HepG2 (cell line): ENCODE results near the gene SLC25A45. TPM values are rescaled to one million over a fixed set of nuclear protein-coding genes. Genes with fewer than 3 reads are reported as not detected.
A peak's percentile ranks its signal among the peaks of the same experiment; 100 is the strongest.

Experiments used
- KMT2B ChIP-seq: IDR thresholded peaks from 2 replicates; pipeline ENCODE4 v1.6.1; 2016; ENCODE audit warnings: missing genetic modification reagents, missing compliant biosample characterization
- NCOR1 ChIP-seq: fragments of 200-600 bp; sonication (generic); IDR thresholded peaks from 2 replicates; pipeline ENCODE4 v1.7.0; 2017; ENCODE audit warnings: antibody characterized with exemption, low read length, borderline replicate concordance
- TOE1 ChIP-seq: sonication (generic); formaldehyde crosslinking; IDR thresholded peaks from 2 replicates; pipeline ENCODE4 v1.4.0; 2020; ENCODE audit warnings: mild to moderate bottlenecking, missing genetic modification reagents
- ZKSCAN1 ChIP-seq: fragments of 150-350 bp; IDR thresholded peaks from 2 replicates; pipeline ENCODE4 v1.6.1; 2014; ENCODE audit warnings: low read length
- ZNF383 ChIP-seq: sonication (generic); formaldehyde crosslinking; IDR thresholded peaks from 2 replicates; pipeline ENCODE4 v1.4.0; 2020; ENCODE audit warnings: missing genetic modification reagents, mild to moderate bottlenecking, borderline replicate concordance
- ZNF431 ChIP-seq: sonication (generic); formaldehyde crosslinking; IDR thresholded peaks from 2 replicates; pipeline ENCODE4 v1.9.0; 2022; ENCODE audit warnings: missing genetic modification reagents, low read depth, mild to moderate bottlenecking, borderline replicate concordance
- ZNF432 ChIP-seq: sonication (generic); formaldehyde crosslinking; IDR thresholded peaks from 2 replicates; pipeline ENCODE4 v1.5.0; 2020; ENCODE audit warnings: missing genetic modification reagents, mild to moderate bottlenecking, borderline replicate concordance
- ZNF816 ChIP-seq: sonication (generic); formaldehyde crosslinking; IDR thresholded peaks from 2 replicates; pipeline ENCODE4 v1.8.0; 2022; ENCODE audit warnings: missing genetic modification reagents, mild to moderate bottlenecking, borderline replicate concordance
- polyA plus RNA-seq, 8 experiments: library from polyadenylated mRNA; depleted of rRNA in 3 of 8; stranded (reverse) in 7 of 8; unstranded in 1 of 8; fragments of >200 nt; fragmentation: Illumina TruSeq in 4 of 8; extraction: Trizol in 4 of 8; gene quantifications; 2 replicates each; pipeline versions ENCODE4 v1.2.1 to v1.2.3, GENCODE V29; 2011 to 2016; ENCODE audit warnings: low read depth in 4 of 8, missing spikeins in 1 of 8, mixed read lengths in 1 of 8; ENCODE audit not compliant: insufficient read depth in 1 of 8
- total RNA-seq, 5 experiments: library from RNA; depleted of rRNA; stranded (reverse); fragments of >200 nt; fragmentation: Illumina TruSeq; extraction: Trizol; gene quantifications; 2 replicates each; pipeline ENCODE4 v1.2.3, GENCODE V29; 2016; ENCODE audit warnings: low read depth in 1 of 5
- TF ChIP-seq, protein P1 (sequence below): sonication (generic); formaldehyde crosslinking; IDR thresholded peaks from 2 replicates; pipeline ENCODE4 v1.5.1; 2020; ENCODE audit warnings: mild to moderate bottlenecking, missing genetic modification reagents
- TF ChIP-seq, protein P2 (sequence below): sonication (generic); formaldehyde crosslinking; IDR thresholded peaks from 2 replicates; pipeline ENCODE4 v1.8.1; 2023; ENCODE audit warnings: mild to moderate bottlenecking, missing genetic modification reagents
- TF ChIP-seq, protein P3 (sequence below): sonication (generic); formaldehyde crosslinking; IDR thresholded peaks from 2 replicates; pipeline ENCODE4 v1.4.0; 2020; ENCODE audit warnings: missing genetic modification reagents, borderline replicate concordance

The SLC25A45 gene
- total and polyA plus RNA-seq, 2 of the 13 experiments (the other 11 are each of a cell fraction or from before 2014, with no cell fraction given), result 1.2 to 3.4 TPM

DNA sequence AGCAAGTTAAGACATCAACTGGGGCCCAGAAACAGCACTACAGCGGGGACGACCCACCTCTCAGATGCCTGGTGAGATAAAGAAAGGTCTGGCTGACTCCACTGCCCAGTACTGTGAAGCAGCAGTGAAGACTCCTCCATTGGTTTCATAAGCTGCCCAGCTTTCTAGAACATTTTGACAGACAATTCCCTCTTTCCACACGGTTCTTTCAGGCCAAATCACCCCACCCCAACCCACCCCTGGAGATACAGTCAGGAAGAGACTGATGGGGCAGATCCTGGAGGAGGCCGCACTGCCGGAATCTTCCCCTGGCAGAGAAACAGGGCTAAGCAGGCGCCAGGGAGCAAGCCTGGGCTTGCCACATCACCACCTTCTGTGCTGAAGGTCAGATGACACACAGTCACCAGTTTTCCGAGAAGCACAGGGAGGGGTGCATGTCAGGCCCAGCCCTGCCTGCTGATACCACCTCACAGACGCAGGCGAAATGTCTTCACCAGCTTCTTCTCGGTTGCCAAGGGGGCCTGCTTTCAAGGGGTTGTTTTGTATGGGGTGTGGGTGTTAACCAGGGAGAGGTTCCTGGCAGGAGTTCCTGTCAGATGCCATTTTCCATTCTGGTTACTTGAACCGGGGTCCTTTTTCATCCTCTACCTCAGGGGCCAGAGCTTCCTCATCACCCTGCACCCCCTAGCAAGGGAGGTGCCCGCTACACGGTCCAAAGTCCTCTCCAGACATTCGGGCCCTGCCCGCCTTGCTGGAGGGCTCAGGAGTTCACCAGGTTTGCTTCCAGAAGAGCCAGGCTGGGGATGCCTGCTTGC is 38.7 kb upstream of the SLC25A45 start (continued):
- TF ChIP-seq, protein P1, sequence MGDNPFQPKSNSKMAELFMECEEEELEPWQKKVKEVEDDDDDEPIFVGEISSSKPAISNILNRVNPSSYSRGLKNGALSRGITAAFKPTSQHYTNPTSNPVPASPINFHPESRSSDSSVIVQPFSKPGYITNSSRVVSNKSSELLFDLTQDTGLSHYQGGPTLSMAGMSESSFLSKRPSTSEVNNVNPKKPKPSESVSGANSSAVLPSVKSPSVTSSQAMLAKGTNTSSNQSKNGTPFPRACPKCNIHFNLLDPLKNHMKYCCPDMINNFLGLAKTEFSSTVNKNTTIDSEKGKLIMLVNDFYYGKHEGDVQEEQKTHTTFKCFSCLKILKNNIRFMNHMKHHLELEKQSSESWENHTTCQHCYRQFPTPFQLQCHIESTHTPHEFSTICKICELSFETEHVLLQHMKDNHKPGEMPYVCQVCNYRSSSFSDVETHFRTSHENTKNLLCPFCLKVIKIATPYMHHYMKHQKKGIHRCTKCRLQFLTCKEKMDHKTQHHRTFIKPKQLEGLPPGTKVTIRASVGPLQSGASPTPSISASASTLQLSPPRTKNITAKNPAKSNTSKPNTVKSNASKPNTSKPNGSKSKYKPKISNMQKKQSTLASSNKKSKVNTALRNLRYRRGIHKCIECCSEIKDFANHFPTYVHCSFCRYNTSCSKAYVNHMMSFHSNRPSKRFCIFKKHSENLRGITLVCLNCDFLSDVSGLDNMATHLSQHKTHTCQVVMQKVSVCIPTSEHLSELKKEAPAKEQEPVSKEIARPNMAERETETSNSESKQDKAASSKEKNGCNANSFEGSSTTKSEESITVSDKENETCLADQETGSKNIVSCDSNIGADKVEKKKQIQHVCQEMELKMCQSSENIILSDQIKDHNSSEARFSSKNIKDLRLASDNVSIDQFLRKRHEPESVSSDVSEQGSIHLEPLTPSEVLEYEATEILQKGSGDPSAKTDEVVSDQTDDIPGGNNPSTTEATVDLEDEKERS (CRISPR knock-in tag), result no peak
- TF ChIP-seq ZKSCAN1 (no peak), KMT2B (CRISPR knock-in tag) (no peak), ZNF431 (CRISPR knock-in tag) (peak; percentile 89), TOE1 (CRISPR knock-in tag) (no peak), ZNF816 (CRISPR knock-in tag) (no peak; the same call in 1 of the 2 replicates), NCOR1 (peak; percentile 86), ZNF432 (no peak), ZNF383 (CRISPR knock-in tag) (no peak)
- TF ChIP-seq, protein P2, sequence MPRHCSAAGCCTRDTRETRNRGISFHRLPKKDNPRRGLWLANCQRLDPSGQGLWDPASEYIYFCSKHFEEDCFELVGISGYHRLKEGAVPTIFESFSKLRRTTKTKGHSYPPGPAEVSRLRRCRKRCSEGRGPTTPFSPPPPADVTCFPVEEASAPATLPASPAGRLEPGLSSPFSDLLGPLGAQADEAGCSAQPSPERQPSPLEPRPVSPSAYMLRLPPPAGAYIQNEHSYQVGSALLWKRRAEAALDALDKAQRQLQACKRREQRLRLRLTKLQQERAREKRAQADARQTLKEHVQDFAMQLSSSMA (CRISPR knock-in tag), result no peak
- TF ChIP-seq, protein P3, sequence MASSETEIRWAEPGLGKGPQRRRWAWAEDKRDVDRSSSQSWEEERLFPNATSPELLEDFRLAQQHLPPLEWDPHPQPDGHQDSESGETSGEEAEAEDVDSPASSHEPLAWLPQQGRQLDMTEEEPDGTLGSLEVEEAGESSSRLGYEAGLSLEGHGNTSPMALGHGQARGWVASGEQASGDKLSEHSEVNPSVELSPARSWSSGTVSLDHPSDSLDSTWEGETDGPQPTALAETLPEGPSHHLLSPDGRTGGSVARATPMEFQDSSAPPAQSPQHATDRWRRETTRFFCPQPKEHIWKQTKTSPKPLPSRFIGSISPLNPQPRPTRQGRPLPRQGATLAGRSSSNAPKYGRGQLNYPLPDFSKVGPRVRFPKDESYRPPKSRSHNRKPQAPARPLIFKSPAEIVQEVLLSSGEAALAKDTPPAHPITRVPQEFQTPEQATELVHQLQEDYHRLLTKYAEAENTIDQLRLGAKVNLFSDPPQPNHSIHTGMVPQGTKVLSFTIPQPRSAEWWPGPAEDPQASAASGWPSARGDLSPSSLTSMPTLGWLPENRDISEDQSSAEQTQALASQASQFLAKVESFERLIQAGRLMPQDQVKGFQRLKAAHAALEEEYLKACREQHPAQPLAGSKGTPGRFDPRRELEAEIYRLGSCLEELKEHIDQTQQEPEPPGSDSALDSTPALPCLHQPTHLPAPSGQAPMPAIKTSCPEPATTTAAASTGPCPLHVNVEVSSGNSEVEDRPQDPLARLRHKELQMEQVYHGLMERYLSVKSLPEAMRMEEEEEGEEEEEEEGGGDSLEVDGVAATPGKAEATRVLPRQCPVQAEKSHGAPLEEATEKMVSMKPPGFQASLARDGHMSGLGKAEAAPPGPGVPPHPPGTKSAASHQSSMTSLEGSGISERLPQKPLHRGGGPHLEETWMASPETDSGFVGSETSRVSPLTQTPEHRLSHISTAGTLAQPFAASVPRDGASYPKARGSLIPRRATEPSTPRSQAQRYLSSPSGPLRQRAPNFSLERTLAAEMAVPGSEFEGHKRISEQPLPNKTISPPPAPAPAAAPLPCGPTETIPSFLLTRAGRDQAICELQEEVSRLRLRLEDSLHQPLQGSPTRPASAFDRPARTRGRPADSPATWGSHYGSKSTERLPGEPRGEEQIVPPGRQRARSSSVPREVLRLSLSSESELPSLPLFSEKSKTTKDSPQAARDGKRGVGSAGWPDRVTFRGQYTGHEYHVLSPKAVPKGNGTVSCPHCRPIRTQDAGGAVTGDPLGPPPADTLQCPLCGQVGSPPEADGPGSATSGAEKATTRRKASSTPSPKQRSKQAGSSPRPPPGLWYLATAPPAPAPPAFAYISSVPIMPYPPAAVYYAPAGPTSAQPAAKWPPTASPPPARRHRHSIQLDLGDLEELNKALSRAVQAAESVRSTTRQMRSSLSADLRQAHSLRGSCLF (CRISPR knock-in tag), result peak; percentile 40; the same call in 1 of the 2 replicates
